HG03039 (cell line): ENCODE data around the gene PSMB5.

Experiments
- ATAC-seq: cut with Tn5 transposase; IDR thresholded peaks from one replicate; pipeline ENCODE4 v1.9.1; 2021; ENCODE audit warnings: mild to moderate bottlenecking, moderate library complexity; ENCODE audit not compliant: unreplicated experiment

Gene PSMB5

DNA sequence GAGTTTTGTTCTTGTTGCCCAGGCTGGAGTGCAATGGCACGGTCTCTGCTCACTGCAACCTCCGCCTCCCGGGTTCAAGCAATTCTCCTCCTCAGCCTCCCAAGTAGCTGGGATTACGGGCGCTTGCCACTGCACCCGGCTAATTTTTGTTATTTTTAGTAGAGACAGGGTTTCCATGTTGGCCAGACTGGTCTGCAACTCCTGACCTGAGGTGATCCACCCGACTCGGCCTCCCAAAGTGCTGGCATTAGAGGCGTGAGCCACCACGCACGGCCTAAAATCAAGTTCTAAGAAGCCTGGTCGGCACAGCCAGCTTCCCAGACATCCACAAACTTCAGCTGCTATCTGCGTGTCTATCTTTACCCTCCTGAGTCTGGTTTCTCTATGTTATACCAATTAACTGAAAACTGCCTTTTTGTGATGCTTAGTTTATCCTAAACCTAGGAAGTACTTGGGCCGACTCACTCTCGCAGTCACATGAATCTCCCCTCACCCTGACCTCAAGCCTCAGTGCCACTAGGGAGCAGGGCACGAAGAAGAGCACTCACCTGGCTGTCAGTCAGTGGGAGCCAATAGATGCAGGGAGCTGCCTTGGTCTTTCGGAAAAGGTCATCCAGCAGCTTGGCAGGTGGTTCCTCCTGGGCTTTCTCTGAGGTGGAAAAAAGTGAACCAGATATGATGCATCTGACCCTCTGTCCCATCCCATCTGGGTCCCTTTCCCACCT, 26.0 kb upstream of the PSMB5 start:
- ATAC-seq: no peak

DNA sequence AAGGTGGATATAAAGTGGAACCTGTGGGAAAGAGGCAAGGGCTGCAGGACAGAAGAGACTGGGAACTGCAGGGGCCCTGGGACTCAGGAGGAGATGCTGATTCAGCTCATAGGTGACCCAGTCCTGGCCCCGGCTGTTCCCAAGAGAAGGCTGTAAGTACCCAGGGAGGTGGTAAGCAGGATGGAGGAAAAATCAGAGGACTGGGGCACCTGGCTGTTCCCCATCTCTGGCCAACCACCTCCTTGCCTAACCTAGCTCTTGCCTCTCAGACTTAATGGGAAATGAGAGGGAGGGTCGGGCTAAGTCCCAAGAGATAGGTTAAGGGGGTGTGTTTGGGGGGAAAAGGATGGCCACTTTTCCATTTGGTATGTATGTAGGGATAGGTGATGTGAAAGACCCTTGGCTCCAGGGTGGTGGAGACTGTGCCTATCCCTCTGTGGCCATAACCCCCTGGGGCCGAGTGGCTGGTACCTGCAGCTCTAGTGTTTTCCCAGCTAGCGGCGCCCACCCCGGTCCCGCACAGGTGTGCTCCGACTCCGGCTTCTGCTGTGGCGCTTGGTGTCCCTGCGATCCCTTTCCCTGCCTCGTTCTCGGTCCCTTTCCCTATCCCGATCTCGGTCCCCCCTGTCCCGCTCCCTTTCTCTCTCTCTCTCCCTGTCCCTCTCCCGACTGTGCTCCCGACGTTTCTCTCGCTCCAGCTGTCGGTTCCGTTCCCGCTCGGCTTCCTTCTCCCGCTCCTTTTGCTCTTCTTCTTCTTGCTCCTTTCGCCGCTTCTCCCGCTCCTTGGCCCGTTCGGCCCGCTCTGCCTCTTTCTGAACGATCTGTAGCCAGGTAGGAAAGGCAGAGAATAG, 24.2 kb upstream of the PSMB5 start:
- ATAC-seq: no peak

DNA sequence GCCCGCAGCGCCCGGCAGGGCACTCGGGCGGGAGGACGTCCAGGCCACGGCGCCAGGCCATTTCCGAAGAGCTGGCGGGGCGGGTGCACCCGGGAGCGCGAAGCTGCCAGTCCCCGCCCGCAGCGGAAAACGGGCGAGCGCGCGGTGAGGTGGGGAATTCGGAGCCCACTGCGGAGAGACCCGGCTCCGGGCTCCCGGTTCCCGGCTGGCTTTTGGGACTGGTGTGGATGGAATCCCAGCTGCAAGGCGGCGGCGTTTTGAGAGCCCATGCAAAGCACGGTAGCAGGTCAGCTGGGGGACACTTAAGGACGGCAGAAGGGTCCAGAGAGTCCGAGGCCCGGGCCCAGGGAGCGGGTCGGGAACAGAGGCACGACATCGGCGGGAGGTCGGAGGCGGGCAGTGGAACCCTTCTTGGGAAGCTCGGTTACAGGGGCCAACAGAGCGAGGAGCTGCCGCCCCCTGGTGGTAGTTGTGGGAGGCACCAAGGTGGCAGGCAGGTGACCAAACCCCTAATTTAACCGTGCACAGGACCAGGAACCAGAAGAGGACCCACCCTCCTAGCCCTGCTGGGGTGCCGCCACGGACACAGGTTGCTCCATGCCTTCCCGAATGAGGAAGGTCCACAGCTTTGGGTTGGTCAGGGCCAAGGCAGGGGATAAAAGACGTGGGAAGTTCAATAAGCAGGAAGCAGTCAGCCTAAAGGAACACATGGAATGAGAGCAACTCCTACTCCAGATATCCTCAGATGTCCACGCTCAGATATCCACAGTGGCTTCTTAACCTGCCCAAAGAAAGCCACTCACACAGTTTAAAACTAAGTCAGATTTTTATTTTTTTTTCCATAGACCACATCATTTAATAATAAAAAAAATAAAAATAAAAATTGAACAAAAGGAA, 23.3 kb upstream of the PSMB5 start:
- peak; percentile 37 for ATAC-seq

DNA sequence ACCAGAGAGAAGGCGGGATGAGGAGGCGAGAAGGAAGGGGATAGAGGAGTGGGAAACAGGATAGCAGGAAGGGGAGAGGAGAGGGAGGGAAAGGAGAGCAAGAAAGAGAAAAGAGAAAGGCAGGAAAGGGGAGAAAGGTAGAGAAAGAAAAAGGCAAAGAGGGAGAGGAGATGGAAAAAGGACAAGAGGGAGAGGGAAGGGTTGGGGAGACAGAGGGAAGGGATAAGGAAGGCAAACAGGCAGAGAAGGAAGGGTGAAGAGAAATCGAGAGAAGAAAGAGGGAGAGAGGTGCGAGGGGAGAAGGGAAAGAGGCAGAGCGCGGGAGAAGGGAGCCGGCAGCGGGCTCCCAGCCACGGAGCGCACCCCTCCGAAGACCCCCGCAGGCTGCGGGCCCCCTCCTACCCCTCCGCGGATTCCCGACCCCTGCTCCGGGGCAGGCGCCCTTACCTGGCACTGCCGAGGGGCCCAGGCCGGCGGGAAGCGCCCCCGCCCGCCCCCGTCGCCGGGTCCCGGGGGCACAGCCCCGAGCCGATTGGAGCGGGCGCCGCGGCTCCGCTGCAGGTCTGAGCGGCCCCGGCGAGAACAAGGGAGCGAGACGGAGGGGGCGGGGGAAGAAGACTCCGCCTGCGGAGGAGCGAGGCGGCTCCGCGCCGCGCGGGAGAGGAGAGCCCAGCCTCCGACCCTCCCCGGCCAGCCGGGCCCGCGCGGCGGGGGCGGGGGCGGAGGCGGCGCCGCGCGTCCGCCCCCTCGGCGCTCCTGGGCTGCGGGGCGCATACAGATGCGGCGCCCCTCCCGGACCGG, 22.5 kb upstream of the PSMB5 start, which contains the start of gene CDH24:
CDH24 (minus strand) TSS at position 565 of the 801 bp plus-strand sequence. CDS start 1,787 bp downstream, outside the sequence.
- ATAC-seq: peak; percentile 38

DNA sequence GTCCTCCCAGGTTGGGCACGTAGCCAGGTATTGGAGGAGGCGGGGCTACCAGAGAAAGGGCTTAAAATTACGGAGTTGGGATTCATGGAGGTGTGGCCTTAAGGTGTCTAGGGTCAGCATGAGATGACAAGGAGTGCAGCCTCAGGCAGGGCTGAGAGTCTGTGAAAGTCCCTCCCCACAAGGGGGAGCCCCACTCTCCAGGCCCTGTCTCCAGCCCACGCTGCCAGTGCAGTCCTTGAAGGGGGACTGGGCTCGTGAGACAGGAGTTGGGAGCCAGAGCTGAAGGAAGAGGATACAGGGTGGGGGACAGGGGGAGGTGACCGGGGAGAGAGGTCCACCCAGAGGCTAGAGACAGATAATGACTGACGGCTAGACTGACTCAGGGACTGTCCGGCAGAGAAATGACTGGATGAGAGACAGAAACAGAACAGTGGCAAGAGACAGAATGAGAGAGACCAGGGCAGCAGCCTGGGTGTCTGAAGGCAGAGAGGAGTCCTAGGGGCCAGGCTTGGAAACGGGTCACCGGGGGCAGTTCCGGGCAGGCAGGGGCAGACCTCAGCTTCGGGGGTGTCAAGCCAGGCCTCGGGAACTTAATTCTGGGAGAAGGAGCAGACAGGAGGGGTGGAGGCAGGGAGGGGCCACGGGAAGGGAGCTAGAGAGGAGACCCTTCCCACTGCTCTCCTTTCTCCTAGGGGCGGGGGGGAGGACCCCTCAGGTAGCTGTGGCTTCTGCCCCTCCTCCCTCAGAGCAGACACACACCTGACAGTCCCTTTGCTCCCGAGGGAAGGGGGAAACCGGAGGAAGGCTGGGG, 21.6 kb upstream of the PSMB5 start:
- ATAC-seq: peak; percentile 47

DNA sequence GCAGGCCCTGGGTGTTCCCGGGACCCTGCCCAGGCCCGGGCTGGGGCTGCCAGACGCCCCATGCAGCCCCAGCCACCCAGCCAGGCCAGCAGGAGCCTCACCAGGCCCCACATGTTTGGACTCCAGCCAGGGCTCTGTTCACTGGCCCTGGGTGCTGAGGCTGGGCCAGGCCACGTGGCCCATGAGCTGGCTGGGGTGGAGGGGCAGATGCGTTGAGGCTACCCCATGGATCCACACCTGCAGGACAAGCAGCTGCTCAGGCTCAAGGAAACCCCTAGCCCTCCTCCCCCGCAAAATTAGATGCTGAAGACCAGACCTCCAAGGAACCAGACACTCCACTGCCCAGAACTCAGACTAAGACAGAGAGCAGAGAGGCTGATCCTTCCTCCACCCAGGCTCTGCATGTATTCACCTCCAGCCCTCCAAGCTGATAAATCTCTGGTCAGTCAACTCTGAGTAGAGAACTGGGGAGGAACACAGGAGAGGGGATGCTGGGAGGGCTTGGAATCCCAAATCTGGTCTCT, 21.0 kb upstream of the PSMB5 start:
- no peak for ATAC-seq

DNA sequence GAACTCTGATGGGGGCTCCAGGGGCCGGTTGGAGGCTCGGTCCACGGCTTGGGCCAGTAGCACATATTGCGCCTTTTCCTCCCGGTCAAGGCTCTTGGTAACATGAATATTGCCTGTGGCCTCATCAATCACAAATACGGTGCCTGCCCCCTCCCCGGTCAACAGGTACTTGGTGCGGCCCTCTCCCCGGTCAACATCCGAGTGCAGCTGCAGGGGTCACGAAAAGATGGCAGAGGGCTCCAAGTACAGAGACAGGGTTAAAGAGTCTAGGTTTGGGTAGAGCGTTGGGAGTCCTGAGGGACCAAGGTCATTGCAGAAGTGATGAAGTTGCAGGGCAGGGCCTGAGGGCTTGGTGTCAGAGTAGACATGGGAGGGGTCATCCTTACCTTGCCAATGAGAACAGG, 20.4 kb upstream of the PSMB5 start:
- no peak for ATAC-seq

DNA sequence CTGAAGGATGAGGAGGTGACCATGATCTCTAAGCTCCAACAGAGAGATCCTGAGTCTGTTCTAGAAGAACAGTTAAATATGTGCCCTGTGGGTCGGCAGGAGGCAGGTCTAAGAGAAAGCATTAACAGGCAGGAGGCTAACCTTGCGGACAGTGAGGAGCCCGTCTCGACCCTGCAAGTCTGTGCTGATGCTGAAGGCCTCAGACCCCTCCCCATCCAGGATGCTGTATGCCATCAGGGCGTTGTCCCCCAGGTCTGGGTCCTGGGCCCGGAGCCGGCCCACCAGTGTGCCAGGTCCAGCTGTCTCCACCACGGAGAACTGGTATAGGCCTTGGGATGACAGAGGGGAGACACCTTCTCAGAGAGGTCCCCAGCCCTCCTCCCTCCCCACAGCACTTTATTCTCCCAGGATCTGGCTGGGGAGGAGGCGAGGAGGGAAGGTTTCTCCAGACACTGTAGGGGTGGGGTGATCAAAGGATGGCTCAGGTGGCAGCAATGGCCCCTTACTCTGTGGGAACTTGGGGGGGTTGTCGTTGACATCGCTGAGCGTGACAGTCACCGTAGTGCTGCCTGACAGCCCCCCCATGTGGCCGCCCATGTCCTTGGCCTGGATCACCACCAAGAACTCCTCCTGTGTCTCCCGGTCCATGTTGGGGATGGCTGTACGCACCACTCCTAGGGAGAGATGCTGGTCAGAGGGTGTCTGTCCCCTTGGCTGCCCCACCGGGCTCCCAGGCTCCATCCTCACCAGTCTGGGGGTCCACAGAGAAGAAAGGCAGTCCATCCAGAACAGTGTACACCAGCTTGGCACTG, 19.5 kb upstream of the PSMB5 start:
- ATAC-seq: no peak

DNA sequence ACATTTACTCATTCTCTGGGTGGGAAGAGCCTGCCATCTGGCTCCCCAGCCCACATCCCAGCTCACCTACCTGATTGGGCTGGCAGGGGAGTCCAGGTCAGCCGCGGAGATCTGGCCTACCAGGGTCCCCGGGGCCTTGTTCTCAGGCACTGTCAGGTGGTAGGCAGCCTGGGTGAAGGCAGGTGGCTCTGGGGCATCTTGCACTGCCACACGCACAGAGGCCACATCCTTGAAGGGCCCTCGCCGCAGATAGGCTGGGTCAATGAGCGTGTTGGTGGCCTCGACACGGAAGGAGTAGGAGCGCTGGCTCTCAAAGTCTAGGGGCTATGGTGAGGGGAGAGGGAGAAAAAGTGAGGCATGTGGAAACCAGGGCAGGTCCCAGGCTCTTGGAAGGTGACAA, 18.7 kb upstream of the PSMB5 start:
- no peak for ATAC-seq

DNA sequence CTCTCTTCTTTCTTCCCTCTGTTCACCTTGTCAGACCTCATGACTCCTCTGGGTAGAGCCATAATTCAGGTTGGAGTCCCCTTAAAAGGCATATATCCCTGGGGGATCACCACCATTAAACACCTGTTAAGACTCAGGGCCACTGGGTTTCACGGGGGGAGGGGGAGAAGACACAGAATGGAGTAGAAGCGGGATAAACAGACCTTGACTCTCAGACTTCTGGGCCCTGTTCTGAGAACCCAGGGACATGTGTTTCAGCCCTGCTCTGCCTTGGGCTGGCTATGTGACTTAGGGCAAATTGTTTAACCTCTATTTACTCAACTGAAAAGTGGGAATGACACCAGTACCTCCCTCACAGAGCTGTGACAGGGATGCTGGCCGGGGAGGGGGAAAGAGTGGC, 18.0 kb upstream of the PSMB5 start:
- no peak for ATAC-seq

DNA sequence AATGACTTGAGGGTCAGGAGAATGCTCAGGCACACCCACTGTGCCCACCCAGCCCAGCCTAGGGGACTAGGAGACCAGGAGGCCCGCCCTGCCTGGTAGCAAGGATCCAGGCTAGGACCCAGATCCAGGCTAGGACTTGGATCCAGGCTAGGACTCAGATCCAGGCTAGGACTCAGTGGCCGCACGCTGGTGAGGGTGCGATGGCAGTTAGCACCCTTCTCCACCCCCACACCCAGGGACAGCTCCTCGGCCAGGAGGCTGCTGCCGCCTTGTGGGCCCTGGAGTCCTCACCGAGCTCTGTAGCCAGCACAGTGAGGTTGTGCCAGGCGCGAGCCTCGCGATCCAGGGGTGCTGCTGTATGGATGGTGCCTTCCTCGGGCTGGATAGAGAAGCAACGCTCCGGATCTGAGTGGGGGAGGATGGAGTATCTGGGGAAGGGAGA, 17.5 kb upstream of the PSMB5 start:
- no peak for ATAC-seq

DNA sequence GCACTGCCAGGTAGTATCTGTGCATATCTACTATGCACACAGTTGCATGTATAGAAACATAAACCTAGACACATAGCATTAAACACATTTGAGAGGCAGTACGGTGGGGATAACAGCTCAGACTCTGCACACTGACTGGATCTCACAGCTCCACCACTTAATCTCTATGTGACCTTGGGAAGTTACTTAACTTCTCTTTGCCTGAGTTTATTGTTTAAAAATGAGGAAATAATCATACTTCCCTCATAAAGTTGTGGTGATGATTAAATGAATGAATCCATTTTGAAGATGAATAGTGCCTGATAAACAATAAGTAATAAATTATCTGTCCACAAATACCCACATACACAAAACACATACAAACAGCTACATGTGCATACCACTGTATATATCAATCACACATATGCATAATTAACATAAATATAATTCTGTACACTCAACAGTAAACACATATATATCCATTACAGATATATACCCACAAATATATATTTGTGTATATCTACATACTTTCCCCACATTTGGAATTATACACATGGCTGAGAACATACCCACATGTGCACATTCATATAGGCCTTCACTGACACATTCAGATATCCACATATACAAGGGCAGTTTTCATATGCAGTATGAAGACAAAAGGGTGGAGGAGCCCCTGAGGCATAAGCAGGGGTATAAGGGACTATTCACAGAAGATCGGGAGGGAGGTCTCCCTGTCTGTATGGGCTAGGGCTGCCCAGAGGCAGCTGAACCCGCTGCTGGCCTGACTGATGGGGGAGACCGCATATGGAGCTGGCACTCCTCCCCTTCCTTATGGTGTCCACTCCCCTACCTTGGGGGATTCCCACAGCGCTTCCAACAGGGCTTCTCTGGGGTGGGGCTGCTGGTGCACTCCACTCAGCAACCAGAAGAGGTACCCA, 16.7 kb upstream of the PSMB5 start:
- no peak for ATAC-seq

DNA sequence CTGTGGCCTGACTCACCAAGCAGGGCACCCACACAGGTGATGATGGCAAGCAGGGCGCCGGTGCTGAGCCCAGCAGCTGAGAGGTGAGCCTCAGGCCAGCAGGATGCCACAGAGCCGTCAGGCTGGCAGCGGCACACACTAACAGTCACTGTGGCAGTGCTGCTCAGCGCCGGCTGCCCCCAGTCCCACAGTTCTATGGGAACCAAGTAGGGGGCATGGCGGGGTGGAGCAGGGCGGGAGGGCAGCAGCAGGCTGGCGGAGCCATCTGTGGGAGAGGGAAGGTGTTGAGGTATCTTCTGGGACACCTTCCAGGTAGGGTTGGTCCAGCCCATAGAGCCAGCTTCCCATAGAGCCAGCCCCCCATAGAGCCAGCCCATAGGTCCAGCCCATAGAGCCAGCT, 14.3 kb upstream of the PSMB5 start:
- ATAC-seq: no peak

DNA sequence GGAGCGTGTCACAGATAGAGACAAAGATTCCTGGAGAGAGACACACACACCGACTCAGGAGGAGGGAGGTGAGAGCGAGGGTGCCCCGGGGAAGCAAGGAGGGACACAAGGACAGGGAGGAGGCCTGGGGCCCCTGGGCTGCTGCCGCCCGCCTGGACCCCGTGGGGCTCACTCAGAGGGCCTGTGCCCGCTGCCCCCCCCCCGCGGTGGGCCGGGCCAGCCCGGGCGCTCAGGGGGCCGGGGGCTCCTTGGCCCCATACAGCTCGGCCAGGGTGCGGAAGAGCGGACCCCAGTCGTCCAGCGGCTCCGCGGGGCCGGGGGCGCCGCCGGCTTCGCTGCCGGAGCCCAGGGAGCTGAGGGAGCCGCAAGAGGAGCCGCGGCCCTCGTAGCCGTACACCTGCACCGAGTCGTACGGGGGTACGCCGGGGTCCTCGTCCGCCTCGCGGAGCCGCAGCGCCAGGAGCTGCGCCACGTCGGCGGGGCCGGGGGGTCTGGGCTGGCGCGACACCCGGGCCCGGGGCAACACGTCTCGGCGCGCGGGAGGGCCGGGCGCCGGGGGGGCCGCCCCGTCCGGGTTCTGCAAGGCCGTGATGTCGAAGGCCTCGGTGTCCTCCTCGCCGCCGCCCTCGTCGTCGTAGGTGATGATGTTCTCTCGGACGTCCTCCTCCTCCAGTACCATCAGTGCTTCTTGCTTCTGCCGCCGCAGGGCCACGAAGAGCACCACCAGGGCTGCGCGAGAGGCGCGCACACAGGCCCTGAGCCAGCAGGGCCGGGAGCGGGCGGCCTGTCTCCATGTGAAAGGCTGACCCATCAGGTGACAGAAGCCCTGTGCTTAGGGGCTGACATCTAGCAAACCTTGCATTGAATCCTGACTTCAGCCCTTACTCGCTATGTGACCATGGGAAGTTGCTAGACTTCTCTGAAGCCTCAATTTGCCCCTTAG, 13.3 kb upstream of the PSMB5 start:
- ATAC-seq: no peak

DNA sequence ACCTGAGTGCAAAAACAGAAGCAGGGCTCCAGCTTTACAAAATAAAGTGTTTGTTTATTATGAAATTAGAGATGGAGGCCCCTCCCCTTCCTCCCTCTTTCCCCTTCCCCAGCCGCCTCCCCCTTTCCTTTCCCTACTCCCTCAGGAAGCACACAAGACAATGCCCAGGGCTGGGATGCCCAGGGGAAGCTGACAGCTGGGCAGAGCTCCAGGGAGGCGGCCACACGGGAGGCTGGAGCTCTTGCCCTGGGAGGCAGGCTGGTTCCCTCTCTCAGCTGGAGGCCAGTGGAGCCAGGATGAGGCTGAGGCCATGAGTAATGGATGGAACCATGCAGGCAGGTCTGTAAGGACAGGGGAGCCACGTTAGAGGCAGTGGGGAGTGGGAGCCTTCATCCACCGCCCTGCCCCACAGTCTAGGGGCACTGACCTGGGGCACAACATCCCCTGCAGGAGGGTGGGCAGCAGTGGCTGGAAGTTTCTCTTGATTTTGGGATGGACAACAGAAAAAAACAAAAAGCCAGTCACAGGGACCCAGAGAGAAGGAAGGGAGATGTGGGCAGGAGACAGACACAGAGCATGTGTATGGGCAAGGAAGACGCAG, 12.4 kb upstream of the PSMB5 start:
- no peak for ATAC-seq
